Vagina (tissue), 2 donors: ENCODE measurements around the gene COPZ1.

Experiments
- POLR2A ChIP-seq, 2 donors: fragments of 450-650 bp; IDR thresholded peaks; one replicate each; pipeline ENCODE4 v1.6.1; 2017; ENCODE audit warnings: antibody characterized with exemption in 2 of 2, mild to moderate bottlenecking in 2 of 2, moderate library complexity in 2 of 2
- POLR2AphosphoS5 ChIP-seq, 2 donors: sonication (generic); formaldehyde crosslinking; IDR thresholded peaks; one replicate each; pipeline ENCODE4 v1.9.0; 2017; ENCODE audit warnings: antibody characterized with exemption in 2 of 2, mild to moderate bottlenecking in 2 of 2, low read depth in 1 of 2; ENCODE audit not compliant: insufficient read depth in 1 of 2
- TF ChIP-seq, protein P1 (sequence below), 3 experiments: fragments of 450-650 bp in 2 of 3; fragments of 200-600 bp in 1 of 3; sonication (generic) in 1 of 3; IDR thresholded peaks; one replicate each; pipeline ENCODE4 v1.5.1; 2017 to 2019; ENCODE audit warnings: antibody characterized with exemption in 3 of 3, mild to moderate bottlenecking in 2 of 3, moderate library complexity in 2 of 3

DNA sequence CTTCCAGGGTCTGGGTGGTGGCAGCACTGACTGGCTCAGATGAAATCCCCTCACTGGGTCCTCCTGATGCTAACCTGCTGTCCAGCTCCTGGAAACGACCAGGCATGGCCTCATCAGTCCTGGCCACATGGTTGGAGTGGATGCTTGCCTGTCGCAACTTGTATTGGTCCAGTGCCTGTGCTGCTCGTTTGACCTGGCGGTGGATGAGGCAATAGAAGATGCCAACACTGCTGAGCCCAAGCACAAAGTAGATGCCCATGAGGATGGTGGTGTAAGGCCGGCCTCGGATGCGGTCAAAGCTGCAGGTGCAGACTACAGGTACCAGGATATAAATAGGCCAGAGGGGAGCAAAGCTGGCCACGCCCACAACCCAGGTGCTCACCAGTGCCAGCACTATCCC is 38.1 kb downstream of the COPZ1 start:
- TF ChIP-seq, protein P1, sequence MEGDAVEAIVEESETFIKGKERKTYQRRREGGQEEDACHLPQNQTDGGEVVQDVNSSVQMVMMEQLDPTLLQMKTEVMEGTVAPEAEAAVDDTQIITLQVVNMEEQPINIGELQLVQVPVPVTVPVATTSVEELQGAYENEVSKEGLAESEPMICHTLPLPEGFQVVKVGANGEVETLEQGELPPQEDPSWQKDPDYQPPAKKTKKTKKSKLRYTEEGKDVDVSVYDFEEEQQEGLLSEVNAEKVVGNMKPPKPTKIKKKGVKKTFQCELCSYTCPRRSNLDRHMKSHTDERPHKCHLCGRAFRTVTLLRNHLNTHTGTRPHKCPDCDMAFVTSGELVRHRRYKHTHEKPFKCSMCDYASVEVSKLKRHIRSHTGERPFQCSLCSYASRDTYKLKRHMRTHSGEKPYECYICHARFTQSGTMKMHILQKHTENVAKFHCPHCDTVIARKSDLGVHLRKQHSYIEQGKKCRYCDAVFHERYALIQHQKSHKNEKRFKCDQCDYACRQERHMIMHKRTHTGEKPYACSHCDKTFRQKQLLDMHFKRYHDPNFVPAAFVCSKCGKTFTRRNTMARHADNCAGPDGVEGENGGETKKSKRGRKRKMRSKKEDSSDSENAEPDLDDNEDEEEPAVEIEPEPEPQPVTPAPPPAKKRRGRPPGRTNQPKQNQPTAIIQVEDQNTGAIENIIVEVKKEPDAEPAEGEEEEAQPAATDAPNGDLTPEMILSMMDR (IDR thresholded peaks at IDR 0.05): no peak
- TF ChIP-seq POLR2AphosphoS5 (IDR thresholded peaks at IDR 0.05; ENCODE audit: insufficient read depth in 1 of 2, low read depth in 1 of 2) (no peak), POLR2A (IDR thresholded peaks at IDR 0.05) (no peak)
